ENCODE results near the gene QSOX2.

The QSOX2 gene

GRCh38 chr9:136245219-136246150 lies at the start of gene QSOX2:
TSS of gene QSOX2 (minus strand) at chr9:136245812. CDS start at chr9:136245803, 9 bp downstream.
- peak within 1 kb of the TSS; percentile 96 for H3K4me3 ChIP-seq (ENCODE audit: low read length)
- TF ChIP-seq ZNF274 (IDR thresholded peaks at IDR 0.05; ENCODE audit: low read depth, low read length), result no peak

DNA sequence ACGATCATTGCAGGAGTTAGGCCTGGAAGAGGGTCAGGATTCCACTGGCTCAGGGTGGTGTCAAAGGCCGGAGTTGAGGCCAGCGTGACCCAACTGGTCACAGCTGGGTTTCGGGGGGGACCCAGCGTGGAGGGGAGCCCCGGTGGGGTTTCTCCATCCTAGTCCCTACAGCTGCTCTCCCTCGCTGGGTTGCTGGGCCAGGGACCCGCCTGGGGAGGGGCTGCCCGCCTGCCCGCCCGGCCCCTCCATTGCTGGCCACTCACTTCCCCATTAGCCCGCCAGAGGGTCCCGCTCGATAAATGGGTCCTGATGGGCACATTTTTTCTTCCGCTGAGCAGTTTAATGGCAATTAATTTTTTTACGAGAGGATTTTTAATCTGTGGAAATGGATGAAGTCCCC lies 49.4 kb upstream of the QSOX2 start:
- TF ChIP-seq ZNF274 (IDR thresholded peaks at IDR 0.05; ENCODE audit: low read depth, low read length), result no peak
- no peak overlapping the region for H3K4me3 ChIP-seq (ENCODE audit: low read length)

DNA sequence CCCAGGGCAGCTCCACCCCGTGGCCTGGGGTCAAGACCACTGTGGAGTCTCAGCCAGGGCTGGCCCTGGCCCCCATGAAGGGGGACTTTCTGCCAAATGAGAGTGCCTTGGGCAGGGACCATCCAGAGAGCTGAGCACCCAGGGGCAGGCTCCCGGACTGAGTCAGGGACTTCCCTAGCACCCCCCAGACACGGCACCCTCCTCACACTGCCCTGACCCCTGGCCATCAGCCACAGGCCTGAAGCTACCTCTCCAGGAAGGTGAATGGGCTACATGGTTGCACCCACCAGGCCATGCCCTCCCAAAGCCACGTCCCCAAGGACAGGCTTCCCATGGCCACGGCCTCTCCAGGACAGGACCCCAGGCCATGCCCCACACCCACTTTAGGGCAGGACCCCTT lies 48.8 kb upstream of the QSOX2 start:
- no peak for TF ChIP-seq ZNF274 (IDR thresholded peaks at IDR 0.05; ENCODE audit: low read depth, low read length)
- no peak overlapping the region for H3K4me3 ChIP-seq (ENCODE audit: low read length)

DNA sequence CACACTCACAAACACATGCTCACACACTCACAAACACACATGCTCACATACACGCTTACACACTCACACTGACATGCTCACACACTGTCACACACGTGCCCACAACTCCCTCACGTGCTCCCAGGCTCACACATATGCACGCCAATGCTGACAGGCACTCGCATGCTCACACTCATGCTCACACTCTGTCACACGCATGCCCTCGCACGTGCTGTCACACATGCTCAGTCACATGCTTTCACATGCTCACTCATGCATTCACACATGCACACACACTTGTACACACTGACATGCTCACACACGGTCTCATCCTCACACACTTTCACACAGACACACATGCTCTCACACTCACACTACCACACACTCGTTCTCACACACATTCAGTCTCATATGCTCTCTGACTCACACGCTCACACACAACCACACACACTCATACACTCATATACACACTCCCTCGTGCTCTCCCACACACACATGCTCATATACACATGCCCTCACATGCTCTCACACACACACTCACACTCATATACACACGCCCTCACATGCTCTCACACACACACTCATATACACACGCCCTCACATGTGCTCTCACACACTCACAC lies 48.0 kb upstream of the QSOX2 start:
- H3K4me3 ChIP-seq (ENCODE audit: low read length), result no peak overlapping the region
- TF ChIP-seq ZNF274 (IDR thresholded peaks at IDR 0.05; ENCODE audit: low read depth, low read length), result no peak

- H3K4me3 ChIP-seq (ENCODE audit: low read length), result no peak overlapping the region
- no peak for TF ChIP-seq ZNF274 (IDR thresholded peaks at IDR 0.05; ENCODE audit: low read depth, low read length)
These were observed 47.2 kb upstream of the QSOX2 start for GRCh38 chr9:136292591-136293448.

- H3K4me3 ChIP-seq (ENCODE audit: low read length), result no peak overlapping the region
- TF ChIP-seq ZNF274 (IDR thresholded peaks at IDR 0.05; ENCODE audit: low read depth, low read length), result no peak
These were observed 46.5 kb upstream of the QSOX2 start for GRCh38 chr9:136292026-136292538.

GRCh38 chr9:136291306-136292025 lies 45.9 kb upstream of the QSOX2 start:
- no peak overlapping the region for H3K4me3 ChIP-seq (ENCODE audit: low read length)
- no peak for TF ChIP-seq ZNF274 (IDR thresholded peaks at IDR 0.05; ENCODE audit: low read depth, low read length)

DNA sequence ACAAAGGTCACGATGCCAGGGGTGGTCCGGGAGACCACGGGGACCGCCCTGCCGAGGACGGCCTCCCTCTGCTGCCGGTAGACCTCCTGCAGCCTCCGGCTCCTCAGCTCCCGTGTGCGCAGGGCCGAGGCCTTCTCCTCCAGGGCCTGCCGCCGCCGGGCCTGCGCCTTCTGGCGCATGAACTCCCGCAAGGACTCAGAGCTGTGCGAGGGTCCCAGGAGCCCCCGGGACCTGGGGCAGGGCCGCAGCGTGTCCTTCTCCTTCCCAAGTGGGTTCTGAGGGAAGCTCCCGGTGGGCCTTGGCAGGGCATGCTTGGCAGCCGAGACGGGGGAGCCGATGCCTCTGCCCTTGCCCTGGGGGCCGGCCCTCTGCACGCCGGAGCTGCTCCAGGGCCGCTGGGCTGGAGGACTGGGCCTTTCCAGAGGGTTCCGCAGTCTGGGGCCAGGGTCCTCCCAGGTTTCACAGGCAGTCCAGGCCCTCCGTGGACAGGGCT lies 44.9 kb upstream of the QSOX2 start:
- TF ChIP-seq ZNF274 (IDR thresholded peaks at IDR 0.05; ENCODE audit: low read depth, low read length), result no peak
- no peak overlapping the region for H3K4me3 ChIP-seq (ENCODE audit: low read length)

DNA sequence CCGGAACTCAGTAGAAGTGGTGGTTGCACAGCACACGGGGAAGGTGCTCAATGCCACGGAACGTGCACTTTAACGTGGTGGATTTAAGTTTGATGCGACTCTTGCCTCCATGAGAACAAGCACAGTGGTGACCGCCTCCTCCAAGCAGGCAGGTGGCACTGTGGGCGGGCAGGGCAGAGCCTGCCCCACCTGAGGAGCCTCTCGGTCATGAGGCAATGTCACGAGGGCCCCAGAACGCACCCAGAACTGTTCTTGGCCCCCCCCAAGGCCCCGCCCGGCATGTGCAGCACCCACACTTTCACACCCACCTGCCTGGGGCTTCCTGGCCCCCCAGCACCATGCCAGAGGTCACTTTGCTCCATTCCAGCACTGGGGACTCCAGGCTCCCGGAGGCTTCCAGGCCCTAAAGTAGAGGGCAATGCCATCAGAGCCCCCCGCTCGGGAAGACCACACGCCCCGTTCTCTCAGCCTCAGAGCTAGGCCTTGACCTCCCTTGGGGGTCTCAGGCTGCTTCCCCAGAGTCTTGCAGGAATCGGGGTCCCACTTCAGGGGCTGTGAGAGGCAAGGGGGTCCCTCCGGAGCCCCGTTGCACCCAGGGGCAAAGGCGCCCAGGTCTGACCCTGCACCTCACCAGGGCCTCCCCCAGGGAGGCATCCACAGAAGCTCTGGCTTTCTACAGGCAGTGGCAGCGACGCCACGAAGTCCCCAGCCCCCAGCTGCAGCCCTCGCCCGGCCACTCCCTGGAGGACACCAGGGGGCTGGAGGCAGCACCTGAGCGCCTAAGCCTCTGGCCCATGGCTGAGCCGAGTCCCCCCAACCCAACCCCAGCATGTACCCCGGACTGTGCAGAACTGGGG lies 44.3 kb upstream of the QSOX2 start:
- no peak overlapping the region for H3K4me3 ChIP-seq (ENCODE audit: low read length)
- no peak for TF ChIP-seq ZNF274 (IDR thresholded peaks at IDR 0.05; ENCODE audit: low read depth, low read length)

DNA sequence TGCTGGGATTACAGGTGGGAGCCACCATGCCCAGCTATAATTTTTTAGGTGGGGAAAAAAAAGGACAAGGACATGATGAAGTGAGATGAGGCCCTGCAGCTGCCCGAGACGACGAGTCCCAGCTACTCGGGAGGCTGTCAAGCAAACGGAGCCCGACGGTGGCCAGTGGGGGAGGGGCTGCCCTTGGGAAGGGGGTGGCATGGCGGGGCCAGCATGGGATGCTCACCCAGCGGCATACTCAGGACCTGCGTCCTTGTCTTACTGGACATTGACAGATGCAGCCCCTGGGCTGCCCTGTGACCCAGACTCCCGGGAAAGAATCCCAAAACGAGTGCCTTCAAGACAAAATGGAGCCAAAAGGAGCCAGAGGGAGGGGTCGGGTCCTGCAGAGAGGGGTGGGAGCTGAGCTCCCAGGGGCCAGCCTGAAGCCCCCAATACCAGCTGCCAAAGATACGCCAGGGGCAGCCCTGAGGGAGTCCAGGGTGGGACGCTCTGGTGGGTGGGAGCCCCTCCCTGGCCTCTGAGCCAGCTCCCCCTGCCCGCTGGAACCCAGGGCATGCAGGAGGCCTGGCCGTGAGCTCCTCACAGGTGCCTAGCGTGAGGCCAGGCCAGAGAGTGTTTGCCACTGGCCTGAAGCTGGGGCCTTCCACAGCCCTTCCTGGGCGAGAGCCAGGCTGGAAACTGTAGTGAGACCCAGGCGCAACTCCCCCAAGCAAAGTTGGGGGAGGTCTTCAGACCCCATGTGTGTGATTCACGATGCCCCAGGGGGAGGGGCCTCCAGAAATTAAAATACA lies 42.5 kb upstream of the QSOX2 start:
- no peak for TF ChIP-seq ZNF274 (IDR thresholded peaks at IDR 0.05; ENCODE audit: low read depth, low read length)
- no peak overlapping the region for H3K4me3 ChIP-seq (ENCODE audit: low read length)

GRCh38 chr9:136286987-136287379 lies 41.4 kb upstream of the QSOX2 start:
- no peak for TF ChIP-seq ZNF274 (IDR thresholded peaks at IDR 0.05; ENCODE audit: low read depth, low read length)
- no peak overlapping the region for H3K4me3 ChIP-seq (ENCODE audit: low read length)

Data from GM08714 (cell line).